Measurements from ENCODE around the gene TMEM263.
"Not testable (repeated sequence)": the region's sequence is repeated elsewhere in the genome, so short reads cannot be mapped to it uniquely, and the experiment has no call there.

TMEM263 gene

GRCh38 chr12:106986135-106986534 is 30.4 kb downstream of the TMEM263 start:
- no peak for DNase-seq (ENCODE audit: low spot score)

- peak; percentile 99 for DNase-seq (ENCODE audit: low spot score)
Measured at GRCh38 chr12:106986625-106987389, 31.1 kb downstream of the TMEM263 start, which contains the start of gene MTERF2. Gene MTERF2, minus strand, starts transcription at chr12:106987146. Its CDS starts 8,432 bp downstream, at chr12:106978714.

- DNase-seq (ENCODE audit: low spot score), result no peak
Measured at GRCh38 chr12:106987846-106988245, 32.1 kb downstream of the TMEM263 start.

- DNase-seq (ENCODE audit: low spot score), result no peak
Measured at GRCh38 chr12:106994579-106995220, 39.0 kb downstream of the TMEM263 start.

GRCh38 chr12:106996102-106996501 is 40.4 kb downstream of the TMEM263 start:
- DNase-seq (ENCODE audit: low spot score), result not testable (repeated sequence)

GRCh38 chr12:106997916-106998315 is 42.2 kb downstream of the TMEM263 start:
- no peak for DNase-seq (ENCODE audit: low spot score)

GRCh38 chr12:106999446-106999845 is 43.7 kb downstream of the TMEM263 start:
- no peak for DNase-seq (ENCODE audit: low spot score)

GRCh38 chr12:107002665-107003064 is 47.0 kb downstream of the TMEM263 start:
- DNase-seq (ENCODE audit: low spot score), result not testable (repeated sequence)

- no peak for DNase-seq (ENCODE audit: low spot score)
Measured at GRCh38 chr12:107007411-107007810, 51.7 kb downstream of the TMEM263 start.

GRCh38 chr12:107011519-107011918 is 55.8 kb downstream of the TMEM263 start:
- no peak for DNase-seq (ENCODE audit: low spot score)

- no peak for DNase-seq (ENCODE audit: low spot score)
Measured at GRCh38 chr12:107012736-107013425, 57.2 kb downstream of the TMEM263 start.

GRCh38 chr12:107014055-107014454 is 58.3 kb downstream of the TMEM263 start:
- no peak for DNase-seq (ENCODE audit: low spot score)

GRCh38 chr12:107017042-107017441 is 61.3 kb downstream of the TMEM263 start:
- no peak for DNase-seq (ENCODE audit: low spot score)

GRCh38 chr12:107019546-107019945 is 63.8 kb downstream of the TMEM263 start:
- DNase-seq (ENCODE audit: low spot score), result no peak

Data from ecto neural progenitor cell (in vitro differentiated cells).